HS-5 (cell line): ENCODE data around the gene XKR7.
"Not testable (repeated sequence)": the region's sequence is repeated elsewhere in the genome, so short reads cannot be mapped to it uniquely, and the experiment has no call there.

Experiments used
- DNase-seq: peaks from one replicate; pipeline ENCODE4 v3.0.0-alpha.2; 2012; ENCODE audit warnings: low read depth

The XKR7 gene, protein sequence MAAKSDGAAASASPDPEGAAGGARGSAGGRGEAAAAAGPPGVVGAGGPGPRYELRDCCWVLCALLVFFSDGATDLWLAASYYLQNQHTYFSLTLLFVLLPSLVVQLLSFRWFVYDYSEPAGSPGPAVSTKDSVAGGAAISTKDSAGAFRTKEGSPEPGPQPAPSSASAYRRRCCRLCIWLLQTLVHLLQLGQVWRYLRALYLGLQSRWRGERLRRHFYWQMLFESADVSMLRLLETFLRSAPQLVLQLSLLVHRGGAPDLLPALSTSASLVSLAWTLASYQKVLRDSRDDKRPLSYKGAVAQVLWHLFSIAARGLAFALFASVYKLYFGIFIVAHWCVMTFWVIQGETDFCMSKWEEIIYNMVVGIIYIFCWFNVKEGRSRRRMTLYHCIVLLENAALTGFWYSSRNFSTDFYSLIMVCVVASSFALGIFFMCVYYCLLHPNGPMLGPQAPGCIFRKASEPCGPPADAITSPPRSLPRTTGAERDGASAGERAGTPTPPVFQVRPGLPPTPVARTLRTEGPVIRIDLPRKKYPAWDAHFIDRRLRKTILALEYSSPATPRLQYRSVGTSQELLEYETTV

DNA sequence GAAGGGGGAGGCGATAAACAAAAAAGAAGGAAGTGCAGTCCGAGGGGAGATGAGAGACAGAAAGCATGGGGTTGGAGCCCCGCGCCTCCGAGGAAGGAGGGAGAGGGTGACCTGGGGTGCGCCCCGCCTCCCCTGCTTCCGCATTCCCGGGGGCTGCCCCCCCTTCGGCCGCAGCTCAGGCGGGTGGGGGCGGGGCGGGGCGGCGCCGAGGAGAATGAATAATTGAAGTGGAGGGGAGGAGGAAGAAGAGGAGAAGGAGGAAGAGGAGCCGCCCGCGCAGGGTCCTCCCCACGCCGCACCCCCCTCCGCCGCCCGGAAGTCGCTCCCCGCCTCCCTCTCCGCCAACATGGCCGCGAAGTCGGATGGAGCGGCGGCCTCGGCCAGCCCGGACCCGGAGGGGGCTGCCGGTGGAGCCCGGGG lies at the start of gene XKR7:
XKR7 (plus strand) TSS at position 322 of the 420 bp plus-strand sequence; CDS start at position 347, 25 bp downstream.
- DNase-seq = no peak

DNA sequence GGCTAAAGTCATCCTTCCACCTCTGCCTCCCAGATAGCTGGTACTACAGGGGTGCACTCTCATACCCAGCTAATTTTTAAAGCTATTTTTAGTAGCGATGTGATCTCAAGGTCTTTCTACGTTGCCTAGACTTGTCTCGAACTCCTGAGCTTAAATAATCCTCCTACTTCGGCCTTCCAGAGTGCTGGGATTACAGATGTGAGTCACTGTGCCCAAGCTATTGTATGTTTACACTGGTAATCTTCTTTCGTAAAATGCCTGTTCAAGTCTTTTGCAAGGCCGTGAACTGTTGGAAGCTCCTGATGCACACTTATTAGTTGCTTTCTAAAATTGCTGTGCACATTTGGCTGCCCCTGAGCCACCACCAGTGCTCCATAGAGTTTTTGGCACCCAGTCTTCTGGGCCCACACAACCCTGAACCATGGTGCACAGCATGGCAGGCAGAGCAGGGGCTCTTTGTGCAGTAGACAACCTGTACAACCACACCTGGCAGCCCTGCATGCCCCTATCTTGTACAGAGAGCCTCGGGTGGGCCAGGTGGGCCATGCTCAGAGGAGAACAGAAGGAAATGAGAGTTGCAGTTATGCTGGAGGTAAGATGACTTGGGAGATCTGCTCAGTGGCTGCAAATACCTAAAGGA lies 49.4 kb upstream of the XKR7 start:
- DNase-seq = no peak

DNA sequence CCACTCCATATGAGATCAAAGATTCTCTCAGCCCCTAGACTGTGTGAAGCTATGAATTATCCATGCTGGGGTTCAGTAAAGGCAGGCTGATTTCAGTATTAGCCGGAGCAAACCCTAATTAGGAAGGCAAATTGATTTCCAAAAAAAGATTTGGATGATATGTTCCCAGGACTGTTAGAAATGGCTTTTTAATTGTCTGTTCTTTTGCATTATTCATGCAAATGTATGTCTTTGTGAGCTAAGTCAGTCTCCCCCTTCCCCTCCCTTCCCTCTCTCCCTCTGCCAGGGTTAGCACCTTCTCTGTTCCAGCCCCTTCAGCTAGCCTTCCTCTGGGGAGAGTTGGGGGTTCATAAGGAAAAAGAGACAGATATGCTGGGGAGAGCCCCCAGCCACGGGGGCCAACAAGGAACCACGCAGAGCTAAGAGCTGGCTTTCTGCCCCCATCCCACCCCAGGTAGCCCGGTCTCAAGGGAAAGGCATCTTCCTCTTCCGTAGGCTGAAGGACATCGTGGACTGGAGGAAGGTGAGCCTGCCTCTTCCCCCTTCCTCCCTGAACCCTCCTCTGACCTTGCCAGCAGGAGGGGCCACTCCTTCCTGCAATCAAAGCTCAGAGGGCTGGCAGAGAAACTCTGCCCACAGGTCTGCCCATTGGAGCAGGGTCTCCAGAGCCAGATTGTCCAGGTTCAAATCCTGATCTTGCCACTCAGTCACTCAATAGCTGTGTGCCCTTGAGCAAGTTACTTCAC lies 48.4 kb upstream of the XKR7 start:
- no peak for DNase-seq

DNA sequence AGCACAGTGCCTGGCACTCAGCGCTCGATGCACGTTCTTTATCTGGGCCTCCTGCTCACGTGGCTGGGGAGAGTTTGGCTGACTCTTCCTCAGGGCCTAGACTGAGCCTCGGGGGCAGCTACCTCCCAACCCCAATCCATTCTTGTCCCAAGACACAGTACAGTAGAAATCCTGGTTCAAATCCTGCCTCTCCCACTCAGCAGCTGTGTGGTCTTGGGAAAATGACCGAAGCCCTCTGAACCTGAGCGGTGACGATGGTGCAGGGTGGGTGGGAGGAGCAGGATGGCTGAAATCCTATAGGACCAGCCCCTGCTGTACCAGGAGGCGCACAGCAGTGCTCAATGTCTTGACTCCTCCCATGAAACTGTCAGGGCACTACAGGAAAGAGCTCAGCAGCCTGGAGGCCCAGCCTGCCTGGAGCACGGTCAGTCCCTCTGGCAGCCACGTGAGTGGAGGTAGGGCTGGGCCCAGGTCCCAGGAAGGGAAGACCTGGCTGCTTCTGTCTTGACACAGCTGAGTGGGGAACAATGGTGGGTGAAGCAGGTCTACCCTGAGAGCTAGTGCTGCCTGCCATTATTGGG lies 47.6 kb upstream of the XKR7 start:
- DNase-seq = no peak

DNA sequence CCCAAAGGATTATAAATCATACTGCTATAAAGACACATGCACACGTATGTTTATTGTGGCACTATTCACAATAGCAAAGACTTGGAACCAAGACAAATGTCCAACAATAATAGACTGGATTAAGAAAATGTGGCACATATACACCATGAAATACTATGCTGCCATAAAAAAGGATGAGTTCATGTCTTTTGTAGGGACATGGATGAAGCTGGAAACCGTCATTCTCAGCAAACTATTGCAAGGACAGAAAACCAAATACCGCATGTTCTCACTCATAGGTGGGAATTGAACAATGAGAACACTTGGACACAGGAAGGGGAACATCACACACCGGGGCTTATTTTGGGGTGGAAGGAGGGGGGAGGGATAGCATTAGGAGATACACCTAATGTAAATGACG lies 46.5 kb upstream of the XKR7 start:
- DNase-seq = not testable (repeated sequence)

DNA sequence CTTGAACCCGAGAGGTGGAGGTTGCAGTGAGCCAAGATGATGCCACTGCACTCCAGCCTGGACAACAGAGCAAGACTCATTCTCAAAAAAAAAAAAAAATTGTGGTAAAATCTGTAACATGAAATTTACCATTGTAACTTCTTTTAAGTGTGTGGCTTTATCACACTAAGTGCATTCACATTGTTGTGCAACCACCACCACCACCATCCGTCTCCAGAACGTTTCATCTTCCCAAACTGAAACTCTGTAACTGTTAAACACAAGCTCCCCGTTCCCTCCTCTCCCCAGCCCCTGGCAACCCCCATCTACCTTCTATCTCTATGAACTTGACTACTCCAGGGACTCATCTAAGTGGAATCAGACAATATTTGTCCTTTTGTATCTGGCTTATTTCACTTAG lies 45.8 kb upstream of the XKR7 start:
- DNase-seq = no peak

DNA sequence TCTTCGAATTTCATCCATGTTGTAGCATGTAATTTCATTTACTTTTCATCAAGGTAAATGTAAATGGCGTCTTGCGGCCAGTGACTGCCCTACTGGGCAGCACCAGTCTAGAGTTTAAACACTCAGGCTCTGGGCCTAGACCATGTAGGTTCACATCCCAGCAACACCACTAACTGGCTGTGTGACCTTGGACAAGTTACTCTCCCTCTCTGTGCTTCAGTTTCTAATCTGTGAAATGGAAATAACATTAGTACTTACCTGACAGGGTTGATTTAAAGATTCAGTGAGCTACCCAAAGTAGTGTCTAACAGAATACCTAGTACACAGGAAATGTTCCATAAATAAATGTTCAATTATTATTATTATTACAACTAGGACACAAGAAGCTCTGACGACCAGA lies 45.4 kb upstream of the XKR7 start:
- no peak for DNase-seq

DNA sequence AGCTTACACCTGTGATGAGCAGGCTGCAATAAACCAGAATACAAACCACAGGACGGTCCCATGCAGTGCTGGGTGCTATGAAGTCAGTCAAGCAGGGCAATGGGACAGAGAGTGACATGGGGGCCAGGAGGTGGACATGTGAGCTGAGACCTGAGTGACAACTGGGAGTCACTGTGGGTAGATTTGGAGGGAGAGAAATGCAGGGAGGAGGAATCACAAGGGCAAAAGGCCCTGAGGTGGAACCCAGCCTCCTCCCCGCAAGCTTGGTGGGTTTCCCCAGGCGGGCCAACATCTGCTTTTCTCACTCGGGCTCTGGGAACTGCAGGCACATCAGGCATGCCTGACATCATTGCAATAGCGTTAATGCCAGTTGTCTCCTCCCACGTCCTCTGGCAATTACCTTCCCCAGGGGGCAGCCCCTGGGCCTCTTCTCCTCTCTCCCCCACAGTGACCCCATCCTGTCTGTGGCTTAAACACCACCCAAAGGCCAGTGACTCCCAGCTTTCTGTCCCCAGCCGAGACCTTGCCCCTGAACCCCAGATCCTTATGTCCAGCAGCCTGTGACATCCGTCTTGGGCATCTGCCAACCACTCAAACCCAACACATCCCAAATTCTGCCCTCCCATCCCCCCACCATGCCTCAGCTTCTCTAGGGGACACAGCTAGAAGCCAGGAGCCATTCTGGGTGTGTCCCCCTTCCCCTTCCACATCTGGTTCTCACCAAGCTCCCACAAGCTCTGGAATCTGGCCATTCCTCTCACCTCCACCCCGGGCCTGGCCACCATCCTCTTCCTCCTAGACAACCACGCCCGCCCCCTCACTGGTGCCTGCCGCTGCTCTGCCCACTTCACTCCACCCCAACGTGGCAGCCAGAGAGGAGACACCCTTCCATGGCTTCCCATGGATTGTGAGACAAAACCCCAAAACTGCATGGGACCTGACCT lies 44.3 kb upstream of the XKR7 start:
- DNase-seq = no peak

DNA sequence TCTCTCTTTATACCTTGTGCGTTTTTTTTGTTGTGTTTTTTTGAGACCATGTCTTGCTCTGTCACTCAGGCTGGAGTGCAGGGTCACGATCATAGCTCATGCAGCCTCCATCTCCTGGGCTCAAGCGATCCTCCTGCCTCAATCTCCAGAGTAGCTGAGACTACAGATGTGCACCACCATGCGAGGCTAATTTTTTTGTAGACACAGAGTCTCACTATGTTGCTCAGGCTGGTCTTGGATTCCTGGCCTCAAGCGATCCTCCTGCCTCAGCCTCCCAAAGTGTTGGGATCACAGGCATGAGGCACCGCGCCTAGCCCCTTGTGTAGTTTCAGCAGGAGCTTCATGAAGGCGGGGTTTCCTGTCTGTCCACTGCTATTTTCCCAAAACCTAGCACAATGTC lies 43.4 kb upstream of the XKR7 start:
- no peak for DNase-seq

DNA sequence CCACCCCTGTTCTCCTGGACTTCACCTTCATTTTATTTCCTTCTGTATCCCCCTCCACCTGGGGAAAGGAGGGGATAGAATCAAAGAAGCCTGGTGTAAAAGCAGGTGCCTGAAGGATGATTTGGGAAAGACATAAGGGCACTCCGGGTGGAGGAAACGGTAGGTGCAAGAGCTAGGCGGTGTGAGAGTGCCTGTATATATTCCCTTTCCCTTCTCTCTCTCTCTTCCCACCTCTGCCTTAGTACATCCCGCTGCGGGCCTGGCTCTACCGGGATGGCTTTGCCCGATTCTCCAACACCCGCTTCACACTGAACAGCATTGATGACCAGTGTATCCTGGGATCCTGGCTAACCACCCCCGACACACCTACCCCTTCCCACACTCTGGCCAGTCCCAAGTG lies 42.3 kb upstream of the XKR7 start:
- no peak for DNase-seq

DNA sequence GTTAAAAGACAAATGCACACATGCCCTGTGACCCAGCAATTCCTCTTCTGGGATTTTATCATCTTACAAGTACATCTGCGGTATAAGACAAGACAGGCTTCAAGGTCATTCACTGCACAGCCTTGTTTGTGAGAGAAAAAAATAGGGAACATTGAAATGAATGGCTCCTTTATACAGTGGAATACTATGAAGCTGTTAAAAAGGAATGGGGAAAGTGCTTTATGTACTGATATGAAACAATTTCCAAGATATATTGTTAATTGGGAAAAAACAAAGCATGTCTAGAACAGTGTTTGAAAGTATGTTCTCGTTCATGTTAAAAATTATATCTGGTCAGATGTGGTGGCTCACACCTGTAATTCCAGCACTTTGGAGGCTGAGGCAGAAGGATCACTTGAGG lies 41.5 kb upstream of the XKR7 start:
- DNase-seq = no peak

DNA sequence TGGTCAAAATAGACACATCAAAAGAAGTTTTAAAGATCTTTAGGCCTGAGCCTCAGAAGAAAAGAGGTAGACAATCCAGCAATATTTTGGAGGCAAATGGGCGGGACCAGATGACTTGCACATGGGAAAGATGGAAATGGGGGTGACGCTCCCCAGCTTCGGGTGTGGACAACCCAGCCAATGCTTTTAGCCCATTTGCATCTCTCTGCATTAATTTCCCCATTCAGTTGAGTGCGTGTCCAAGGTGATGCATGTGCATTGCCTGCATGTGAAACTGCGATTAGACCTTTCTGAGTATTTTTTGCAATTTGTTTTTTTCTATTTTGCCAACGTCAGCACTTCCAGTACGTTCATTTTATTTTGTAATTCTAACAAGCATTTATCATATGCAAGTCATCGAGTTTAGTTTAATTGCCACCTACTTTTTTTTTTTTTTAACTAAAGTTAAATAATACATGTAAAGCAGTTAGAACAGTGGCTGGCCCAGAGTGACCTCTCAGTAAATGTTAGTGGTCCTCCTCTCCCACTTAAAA lies 40.3 kb upstream of the XKR7 start:
- DNase-seq = no peak

DNA sequence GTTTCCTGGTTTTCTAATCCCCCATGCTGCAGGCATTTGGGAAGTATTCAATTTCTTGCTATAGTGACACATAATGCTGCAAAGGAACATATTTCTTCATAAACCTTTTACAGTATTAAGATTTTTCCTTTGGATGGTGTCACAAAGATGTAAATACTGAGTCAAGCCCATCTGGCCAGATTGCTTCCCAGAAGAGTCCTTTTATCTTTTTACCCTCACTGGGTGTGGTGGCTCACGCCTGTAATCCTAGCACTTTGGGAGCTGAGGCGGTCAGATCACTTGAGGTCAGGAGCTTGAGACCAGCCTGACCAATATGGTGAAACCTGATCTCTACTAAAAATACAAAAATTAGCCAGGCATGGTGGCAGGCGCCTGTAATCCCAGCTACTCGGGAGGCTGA lies 38.3 kb upstream of the XKR7 start:
- not testable (repeated sequence) for DNase-seq

DNA sequence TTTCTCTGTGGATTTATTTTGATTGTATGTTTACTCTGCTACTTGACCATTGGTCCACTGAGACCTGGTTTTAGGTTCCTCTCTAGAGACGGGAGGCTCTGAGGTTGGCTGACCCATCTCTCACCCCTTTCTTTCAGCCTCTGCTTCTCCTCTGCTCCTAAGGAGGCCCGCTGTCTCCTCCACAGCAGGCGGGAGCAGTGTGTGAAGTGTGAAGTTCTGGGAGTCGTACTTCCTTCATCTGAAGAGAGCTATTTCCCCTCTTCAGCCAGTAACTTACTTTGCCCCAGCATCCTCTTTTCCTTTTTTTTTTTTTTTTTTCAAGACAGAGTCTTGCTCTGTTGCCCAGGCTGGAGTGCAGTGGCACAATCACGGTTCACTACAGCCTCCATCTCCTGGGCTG lies 37.2 kb upstream of the XKR7 start:
- no peak for DNase-seq

DNA sequence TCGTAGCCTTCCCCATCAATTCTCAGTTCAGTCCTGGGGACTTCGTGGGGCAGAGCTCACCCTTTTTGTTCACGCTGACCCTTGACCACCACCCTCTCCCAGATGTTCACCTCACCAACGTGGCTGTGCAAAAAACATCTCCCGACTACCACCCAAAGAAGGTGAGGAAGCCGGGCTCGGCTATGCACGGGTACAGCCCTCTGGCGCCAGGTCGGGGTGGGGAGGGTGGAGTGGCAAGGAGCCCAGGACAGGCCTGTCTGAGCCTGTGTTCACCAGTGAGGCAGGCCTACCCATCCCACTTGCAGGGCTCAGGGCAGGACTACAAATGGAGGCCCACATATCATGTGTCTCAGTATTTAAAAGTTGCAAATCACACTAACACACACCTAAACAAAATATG lies 34.3 kb upstream of the XKR7 start:
- no peak for DNase-seq

DNA sequence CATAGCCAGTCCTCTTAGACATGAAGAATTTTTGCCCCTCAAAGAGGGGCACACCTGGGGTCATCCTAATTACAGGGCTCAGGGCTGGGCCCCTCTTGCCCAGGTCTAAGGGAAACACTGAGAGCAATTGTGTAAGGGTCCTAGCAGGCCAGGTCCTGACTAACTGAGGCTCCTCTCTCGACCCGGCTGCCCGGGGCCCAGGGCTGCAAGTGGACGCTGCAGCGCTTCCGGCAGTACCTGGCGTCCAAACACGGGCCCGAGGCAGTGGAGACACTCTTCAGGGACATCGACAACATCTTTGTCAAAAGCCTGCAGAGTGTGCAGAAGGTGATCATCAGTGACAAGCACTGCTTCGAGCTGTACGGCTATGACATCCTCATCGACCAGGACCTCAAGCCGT lies 33.5 kb upstream of the XKR7 start:
- DNase-seq = no peak

DNA sequence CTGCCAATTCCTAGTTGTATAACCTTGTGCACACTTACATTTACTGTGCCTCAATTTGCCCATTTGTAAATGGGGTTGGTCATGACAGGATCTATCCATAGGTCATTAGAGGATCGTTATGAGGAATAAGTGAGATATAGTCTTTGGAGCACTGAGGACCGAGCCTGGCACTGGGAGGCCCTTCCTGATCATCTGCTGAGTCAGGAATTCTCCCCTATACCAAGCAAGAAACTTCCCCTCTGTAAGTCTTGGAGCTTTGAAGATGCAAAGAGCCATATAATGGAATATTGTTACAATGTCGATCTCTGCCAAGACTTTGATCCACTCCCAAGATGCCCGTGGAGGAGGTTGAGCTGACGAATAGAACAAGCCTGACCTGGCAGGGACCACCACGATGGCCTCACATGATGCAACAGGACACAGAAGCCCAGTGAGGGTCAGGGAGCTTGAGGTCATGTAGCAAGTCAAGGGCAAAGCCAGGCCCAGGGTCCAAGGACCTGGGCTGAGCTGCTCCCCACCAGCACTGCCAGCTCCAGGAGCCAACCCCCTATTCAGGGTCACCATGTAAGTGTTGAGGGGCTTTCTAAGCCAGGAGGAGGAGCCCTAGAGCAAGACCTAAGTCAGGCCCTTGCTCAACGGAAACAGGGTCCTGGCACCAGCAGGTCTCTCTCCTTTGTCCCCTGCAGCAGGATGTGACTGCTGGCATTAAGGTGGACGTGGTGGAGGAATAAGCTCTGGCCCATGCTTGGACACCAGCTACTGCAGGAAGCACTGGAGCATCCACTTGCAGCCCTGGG lies 32.8 kb upstream of the XKR7 start:
- no peak for DNase-seq

DNA sequence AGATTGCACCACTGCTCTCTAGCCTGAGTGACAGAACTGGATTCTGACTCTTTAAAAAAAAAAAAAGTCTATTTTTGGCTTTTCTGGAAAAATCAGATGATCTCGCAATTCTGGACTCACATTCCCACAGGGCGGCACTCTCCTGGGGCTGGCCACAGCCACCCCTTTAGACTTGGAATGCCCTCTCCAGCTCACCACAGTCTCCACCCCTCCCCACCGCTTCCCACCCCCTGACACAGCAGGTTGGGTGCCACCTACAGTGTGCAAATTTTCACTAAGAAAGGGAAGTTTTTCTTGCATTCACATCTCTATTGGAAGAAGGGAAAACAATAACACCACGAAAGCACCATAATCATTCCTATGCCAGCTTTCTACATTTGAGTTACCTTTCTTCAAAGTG lies 31.5 kb upstream of the XKR7 start:
- DNase-seq = no peak

DNA sequence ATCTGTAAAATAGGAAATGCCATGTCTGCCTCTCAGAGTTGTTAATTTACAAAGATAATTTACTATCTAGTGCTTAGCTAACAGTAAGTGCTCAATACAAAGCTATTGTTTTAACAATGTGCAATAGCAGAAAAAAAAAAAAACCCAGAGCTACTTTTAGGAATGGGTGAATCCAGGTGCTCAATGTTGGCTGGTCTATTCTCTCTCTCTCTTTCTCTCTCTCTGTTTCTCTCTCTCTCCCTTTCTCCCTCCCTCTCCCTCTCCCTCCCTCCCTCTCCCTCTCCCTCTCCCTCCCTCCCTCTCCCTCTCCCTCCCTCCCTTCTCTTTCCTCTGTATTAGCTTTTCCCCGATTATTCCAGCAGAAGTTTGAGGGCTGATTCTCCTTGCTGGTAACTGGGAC lies 30.1 kb upstream of the XKR7 start:
- DNase-seq = no peak

DNA sequence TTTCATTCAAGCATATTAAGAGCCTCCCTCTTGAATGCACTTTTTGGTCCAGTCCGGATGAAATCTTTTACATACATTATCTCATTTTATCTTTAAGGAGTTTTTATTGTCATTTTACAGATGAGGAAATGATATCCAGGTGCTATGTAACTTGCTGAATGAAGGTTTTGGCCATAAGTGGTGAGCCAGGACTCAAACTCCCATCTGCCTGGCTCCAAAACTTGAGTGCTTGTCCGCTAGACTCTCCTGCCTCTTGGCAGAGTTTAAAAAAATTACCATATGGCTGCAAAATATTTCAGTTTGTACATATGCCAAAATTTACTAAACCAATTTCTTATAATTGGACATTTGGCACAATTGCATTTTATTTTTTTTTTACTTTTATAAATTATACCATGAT lies 28.3 kb upstream of the XKR7 start:
- DNase-seq = no peak
